Measurements from ENCODE around the gene VPS8.

DNA sequence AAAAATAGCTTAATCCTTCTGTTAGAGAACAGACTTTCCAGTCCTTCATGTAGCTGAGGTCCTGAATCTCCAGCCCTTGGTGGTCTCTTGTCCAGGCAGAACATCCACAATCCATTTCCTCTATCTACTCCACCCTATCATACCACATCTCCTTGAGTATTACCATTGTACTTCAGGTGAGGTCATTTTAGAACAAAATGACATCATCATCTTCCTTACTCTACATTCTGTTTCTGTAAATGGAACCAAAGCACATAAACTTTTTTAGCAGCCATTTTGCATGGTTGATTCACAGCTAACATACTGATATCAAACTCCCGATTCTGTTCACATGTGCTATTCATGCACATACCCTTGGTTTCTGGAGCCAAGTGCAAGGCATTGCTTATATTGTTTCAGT lies 228.5 kb downstream of the VPS8 start:
- TF ChIP-seq POLR2A (IDR thresholded peaks at IDR 0.05) (no peak), CTCF (IDR thresholded peaks at IDR 0.05) (no peak)
